NCI-H510A (cell line): ENCODE results near the gene CBLN1.

Experiments used
- DNase-seq: peaks from one replicate; lab custom pipeline; 2025; lab: John Stamatoyannopoulos, UW

Gene CBLN1

DNA sequence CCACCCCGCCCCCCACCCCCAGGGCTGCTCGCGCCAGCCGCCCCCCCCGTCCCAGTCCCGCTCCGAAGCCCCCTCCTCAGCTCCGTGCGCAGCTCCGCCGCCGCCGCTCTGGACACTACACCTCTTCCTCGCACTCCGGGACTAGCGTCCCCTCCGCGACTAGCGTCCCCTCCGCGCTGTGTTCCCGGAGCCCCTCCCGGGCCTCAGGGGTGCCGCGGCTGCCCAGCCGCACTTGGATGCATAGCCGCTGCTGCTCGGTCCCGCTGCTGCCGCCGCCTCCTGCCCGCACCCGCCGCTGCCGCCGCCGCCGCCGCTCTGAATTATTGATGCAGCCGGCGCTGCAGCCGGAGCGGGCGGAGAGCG lies at the start of gene CBLN1:
CBLN1 (minus strand) TSS at position 359 of the 363 bp plus-strand sequence. CDS start 373 bp downstream, outside the sequence.
- DNase-seq: peak; percentile 84

DNA sequence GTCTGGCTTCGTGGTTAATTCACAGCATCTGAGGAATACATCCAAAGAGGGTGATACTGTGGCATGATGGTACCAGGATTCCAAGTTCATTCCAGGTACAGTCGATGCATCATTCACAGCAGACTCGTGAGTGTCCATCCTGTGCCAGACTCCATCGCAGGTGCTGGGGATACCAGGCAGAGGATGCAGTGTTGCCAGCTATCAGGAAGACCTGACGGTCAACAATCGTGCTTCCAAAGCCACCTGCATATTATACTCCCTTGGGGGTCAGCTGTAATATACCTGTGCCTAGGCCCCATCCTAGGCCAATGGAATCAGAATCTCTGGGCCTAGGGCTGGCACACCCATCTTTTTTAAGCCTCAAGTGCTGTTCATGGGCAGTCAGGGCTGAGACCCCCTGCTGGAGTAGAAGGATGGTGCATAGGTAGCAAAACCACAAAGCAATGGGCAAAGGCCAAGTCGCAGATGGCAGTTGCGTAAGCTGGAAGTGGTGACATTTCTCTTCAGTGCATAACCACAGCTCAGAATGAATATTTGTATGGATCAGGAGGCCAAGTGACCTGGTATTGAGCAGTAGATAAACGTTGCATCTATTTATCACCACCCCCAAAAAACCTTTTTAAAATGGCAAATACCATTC lies 49.0 kb upstream of the CBLN1 start:
- no peak for DNase-seq

- no peak for DNase-seq
Observed at GRCh38 chr16:49328325-49328724, 46.7 kb upstream of the CBLN1 start.

- DNase-seq: no peak
Observed at GRCh38 chr16:49327466-49327865, 45.8 kb upstream of the CBLN1 start.

DNA sequence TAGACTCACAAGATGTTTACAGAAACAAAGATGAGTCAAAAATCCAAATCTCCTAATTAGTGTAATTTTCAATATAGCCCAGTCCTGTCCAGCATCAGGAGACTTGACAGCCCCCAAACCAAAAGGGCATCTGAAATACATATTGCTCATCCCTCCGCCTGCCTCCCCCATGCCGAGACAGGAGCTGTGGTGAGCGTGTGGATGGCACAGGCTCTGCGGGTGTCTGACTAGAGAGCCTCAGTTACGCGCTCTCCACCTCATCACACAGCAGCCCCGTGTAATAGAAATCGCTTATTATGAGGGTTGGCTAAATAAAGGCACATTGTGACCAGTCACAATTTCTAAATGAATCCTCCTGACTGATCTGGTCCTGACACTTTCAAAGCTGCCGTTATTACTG lies 43.1 kb upstream of the CBLN1 start:
- no peak for DNase-seq

DNA sequence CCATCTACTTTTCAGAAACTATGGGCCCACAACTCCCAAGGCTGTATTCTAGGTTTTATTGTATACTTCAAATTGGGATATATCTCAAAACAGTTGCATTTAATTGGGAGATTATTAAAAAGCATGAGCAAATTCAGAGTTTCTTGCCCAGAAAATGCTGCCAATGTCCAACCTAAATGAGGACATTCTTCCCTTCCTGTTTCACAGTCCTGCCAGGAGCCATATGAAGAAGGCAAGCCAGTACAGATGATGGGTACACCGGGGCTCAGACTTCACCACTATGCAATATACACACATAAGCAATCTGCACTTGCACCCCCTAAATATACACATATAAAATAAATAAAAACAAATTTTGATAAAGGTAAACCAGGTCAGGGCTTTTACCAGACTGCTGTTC lies 34.0 kb upstream of the CBLN1 start:
- no peak for DNase-seq

- no peak for DNase-seq
Observed at GRCh38 chr16:49312389-49312985, 30.8 kb upstream of the CBLN1 start.

GRCh38 chr16:49311823-49312222 lies 30.2 kb upstream of the CBLN1 start:
- no peak for DNase-seq

DNA sequence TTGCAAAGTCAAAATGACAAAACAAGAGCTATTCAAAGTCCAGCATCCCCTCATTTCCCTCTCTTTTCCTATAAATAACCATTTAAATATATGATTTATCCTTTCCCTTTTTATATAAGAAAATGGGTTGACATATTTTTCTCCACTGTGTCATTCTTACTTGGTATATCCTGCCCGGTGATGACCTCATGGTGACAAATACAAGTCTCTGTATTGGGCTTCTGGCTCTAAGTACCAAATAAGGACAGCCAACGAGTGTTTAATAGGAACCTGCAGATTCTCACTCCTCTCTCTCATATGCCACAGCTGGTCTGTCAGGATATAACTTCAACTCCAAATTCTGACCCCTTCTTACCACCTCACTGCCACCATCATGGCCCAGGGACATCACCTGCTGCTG lies 25.5 kb upstream of the CBLN1 start:
- no peak for DNase-seq

- no peak for DNase-seq
Observed at GRCh38 chr16:49305406-49305805, 23.8 kb upstream of the CBLN1 start.

DNA sequence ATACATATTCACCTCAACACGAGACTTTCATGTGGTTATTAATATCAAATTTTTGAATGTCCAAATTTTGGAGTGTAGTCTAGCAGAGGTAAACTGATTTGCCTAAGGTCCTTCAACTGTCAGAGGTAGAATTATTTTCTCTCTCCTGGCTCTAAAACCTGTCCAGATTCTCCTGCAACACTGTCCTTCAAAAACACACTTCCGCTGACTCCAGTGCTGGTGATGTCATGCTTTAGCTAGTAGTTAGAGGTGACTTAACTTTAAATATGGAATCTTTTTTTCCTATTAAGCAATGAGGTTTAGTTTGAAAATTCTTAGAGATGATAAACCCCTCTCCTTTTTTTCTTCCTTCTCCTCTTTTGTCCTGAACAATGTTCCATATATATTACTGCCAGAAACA lies 10.8 kb upstream of the CBLN1 start:
- DNase-seq: no peak

DNA sequence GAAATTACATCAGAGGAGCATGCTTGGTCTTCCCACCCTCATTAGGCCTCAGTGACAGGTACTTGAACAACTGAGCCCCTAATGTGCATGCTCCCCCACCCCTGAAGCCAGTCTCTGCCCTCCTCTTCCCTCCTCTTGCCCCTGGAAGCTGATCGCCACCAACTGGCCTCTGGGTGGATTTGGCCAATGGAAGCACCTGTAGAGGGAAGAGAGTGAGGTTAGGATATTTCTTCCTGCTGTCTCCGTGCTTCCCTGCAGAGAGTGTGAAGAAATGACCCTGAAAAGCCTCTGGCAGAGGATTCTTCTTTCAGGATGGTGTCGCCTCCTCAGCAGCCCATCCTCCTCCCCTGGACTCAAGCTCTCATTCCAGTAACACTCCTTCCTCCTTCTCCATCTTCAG lies 5.9 kb upstream of the CBLN1 start:
- no peak for DNase-seq

GRCh38 chr16:49284962-49285361 lies 3.3 kb upstream of the CBLN1 start:
- DNase-seq: no peak

GRCh38 chr16:49283376-49284049 lies 1.9 kb upstream of the CBLN1 start:
- DNase-seq: no peak

DNA sequence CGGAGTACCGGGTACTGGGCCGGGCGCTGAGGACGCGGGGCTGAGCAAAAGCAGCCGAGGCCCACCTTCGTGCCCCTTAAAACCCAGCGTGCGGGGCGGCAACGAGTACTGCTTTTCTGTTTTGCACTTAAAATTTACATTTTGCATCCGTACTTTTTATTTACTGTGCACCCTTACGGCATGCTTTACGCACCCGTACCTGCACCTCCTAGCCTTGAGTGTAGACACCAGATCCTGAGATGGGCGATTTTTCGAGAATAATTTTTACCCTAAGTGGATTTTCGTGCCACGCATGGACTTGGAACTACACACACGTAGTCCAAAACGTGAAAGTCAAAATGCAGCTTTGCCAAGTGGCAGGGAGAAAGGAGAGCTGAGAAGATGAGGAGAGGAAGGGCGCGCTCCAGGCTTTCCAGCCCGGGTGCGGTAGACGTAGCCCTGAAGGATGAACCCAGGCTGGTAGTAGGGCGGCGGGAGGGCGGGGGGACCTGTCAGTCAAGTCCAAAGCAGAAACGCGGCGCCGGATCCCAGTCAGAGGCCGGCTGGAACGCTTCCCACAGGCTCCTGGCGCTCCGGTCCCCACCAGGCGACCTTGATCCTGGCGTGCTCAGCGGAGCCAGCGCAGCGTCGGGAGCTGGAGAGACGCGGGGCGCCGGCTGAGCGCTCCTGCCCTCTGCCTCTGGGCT lies 1.2 kb upstream of the CBLN1 start:
- peak; percentile 79 for DNase-seq

DNA sequence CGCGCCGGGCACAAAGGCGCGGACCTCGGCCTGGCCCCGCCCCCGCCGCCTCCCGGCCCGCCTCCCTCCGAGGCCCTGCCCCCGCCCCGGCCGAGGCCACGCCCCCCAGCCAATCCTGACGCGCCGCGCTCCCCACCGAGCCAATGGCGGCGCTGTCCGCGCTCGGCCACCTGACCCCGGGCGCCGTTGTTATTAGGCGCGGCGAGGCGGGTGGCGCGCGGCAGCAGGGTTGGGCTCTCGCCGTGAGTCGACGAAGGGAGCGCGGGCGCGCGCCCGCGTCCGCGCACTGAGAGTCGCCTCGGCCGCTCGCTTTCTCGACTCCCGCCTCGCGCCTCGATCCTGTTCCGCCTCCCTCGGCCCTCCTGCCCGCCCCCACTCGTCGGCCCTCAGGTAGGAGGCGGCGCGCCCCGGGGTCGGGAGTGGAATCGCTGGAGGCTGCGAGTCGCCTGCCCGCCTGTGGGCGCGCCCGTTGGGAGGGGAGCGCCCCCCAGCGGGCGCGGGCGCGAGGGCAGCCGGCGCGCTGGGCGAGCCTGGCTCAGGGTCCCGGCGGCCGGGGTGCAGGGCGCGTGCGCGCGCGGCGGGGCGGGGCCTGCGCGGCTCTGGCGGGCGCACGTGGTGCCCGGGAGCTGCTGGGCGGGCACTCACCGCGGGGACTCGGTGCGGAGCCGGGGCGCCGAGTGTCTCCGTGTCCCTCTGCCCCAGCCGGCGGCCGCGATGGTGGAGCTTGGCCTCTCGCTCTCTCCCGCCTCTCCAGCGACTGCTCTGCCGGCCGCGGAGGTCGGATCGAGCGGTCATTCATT lies 405 bp upstream of the CBLN1 start:
- DNase-seq: peak; percentile 93

- no peak for DNase-seq
Observed at GRCh38 chr16:49280841-49281371, 732 bp downstream of the CBLN1 start.

GRCh38 chr16:49280105-49280741 lies 1.4 kb downstream of the CBLN1 start:
- no peak for DNase-seq

- DNase-seq: no peak
Observed at GRCh38 chr16:49278944-49279725, 2.5 kb downstream of the CBLN1 start.

GRCh38 chr16:49278567-49278827 lies 3.1 kb downstream of the CBLN1 start:
- no peak for DNase-seq
